Colon (tissue), 2 donors: ENCODE data around the gene RHAG.
"Not testable (repeated sequence)": the region's sequence is repeated elsewhere in the genome, so short reads cannot be mapped to it uniquely, and the experiment has no call there.

Source experiments
- FAIRE-seq: peaks from 2 replicates; lab custom pipeline; 2012; peaks lifted over from hg19 to GRCh38; lab: Jason Lieb, UNC
- donor health status: control.
- donor health status: control.

RHAG gene

GRCh38 chr6:49636713-49637349 lies at the start of gene RHAG:
RHAG (minus strand) TSS chr6:49636839; CDS start chr6:49636812, 27 bp downstream.
- FAIRE-seq: no peak

- no peak for FAIRE-seq
These were observed 40.1 kb upstream of the RHAG start for GRCh38 chr6:49676671-49677281.

- FAIRE-seq: no peak
These were observed 39.2 kb upstream of the RHAG start for GRCh38 chr6:49675816-49676215.

- no peak for FAIRE-seq
These were observed 31.5 kb upstream of the RHAG start for GRCh38 chr6:49668083-49668511.

GRCh38 chr6:49666930-49667757 lies 30.5 kb upstream of the RHAG start:
- FAIRE-seq: no peak

- no peak for FAIRE-seq
These were observed 29.8 kb upstream of the RHAG start for GRCh38 chr6:49666480-49666879.

GRCh38 chr6:49664817-49665216 lies 28.2 kb upstream of the RHAG start:
- no peak for FAIRE-seq

GRCh38 chr6:49664054-49664453 lies 27.4 kb upstream of the RHAG start:
- FAIRE-seq: not testable (repeated sequence)

GRCh38 chr6:49662892-49663261 lies 26.2 kb upstream of the RHAG start:
- no peak for FAIRE-seq

- FAIRE-seq: no peak
These were observed 25.7 kb upstream of the RHAG start for GRCh38 chr6:49662231-49662891.

- FAIRE-seq: no peak
These were observed 17.3 kb upstream of the RHAG start for GRCh38 chr6:49653942-49654341.

GRCh38 chr6:49653438-49653837 lies 16.8 kb upstream of the RHAG start:
- no peak for FAIRE-seq

GRCh38 chr6:49651239-49651638 lies 14.6 kb upstream of the RHAG start:
- no peak for FAIRE-seq

- FAIRE-seq: no peak
These were observed 13.3 kb upstream of the RHAG start for GRCh38 chr6:49649988-49650387.

GRCh38 chr6:49648036-49648435 lies 11.4 kb upstream of the RHAG start:
- FAIRE-seq: no peak

GRCh38 chr6:49647476-49647875 lies 10.8 kb upstream of the RHAG start:
- no peak for FAIRE-seq

- FAIRE-seq: no peak
These were observed 10.3 kb upstream of the RHAG start for GRCh38 chr6:49646942-49647341.

GRCh38 chr6:49646130-49646824 lies 9.6 kb upstream of the RHAG start:
- FAIRE-seq: no peak

- FAIRE-seq: no peak
These were observed 8.5 kb upstream of the RHAG start for GRCh38 chr6:49645139-49645538.

- no peak for FAIRE-seq
These were observed 2.7 kb upstream of the RHAG start for GRCh38 chr6:49639177-49639817.

GRCh38 chr6:49637350-49637731 lies 702 bp upstream of the RHAG start:
- no peak for FAIRE-seq
